Peyer's patch (tissue), 4 donors: ENCODE measurements around the gene AMZ2. TPM values are rescaled to one million over a fixed set of nuclear protein-coding genes. Genes with fewer than 3 reads are reported as not detected.
"Not testable (repeated sequence)": the region's sequence is repeated elsewhere in the genome, so short reads cannot be mapped to it uniquely, and the experiment has no call there.

ENCODE experiments used
- DNase-seq, 3 donors: peaks; one replicate each; pipeline ENCODE4 v3.0.0-alpha.2; 2017 to 2019
- H3K27ac ChIP-seq, 4 donors: fragments of 200-600 bp; sonication (generic); one replicate each; pipeline ENCODE4 v1.5.1; 2016 to 2019
- H3K27me3 ChIP-seq, 2 donors: fragments of 200-600 bp; sonication (generic); one replicate each; pipeline ENCODE4 v1.5.1; 2019
- H3K36me3 ChIP-seq, 3 donors: fragments of 200-600 bp; sonication (generic); one replicate each; pipeline ENCODE4 v1.5.1; 2016 to 2019
- H3K4me1 ChIP-seq, 4 donors: fragments of 200-600 bp; sonication (generic); one replicate each; pipeline ENCODE4 v1.5.1; 2016 to 2019
- H3K4me3 ChIP-seq, 4 donors: fragments of 200-600 bp; sonication (generic); 1 replicate in 3 of 4; 2 replicates in 1 of 4; pipeline ENCODE4 v1.5.1; 2016 to 2019; ENCODE audit warnings: mild to moderate bottlenecking in 1 of 4
- H3K9me3 ChIP-seq, 4 donors: fragments of 200-600 bp; sonication (generic); one replicate each; pipeline ENCODE4 v1.5.1; 2016 to 2019; ENCODE audit warnings: mild to moderate bottlenecking in 1 of 4
- POLR2A ChIP-seq, 2 donors: fragments of 450-650 bp; IDR thresholded peaks; one replicate each; pipeline ENCODE4 v1.5.1; 2017; ENCODE audit warnings: antibody characterized with exemption in 2 of 2, mild to moderate bottlenecking in 2 of 2, moderate library complexity in 2 of 2
- total RNA-seq, 4 donors: library from RNA; depleted of rRNA; stranded (reverse); fragments of >200 nt; gene quantifications; one replicate each; pipeline ENCODE4 v1.1.0, GENCODE V29; 2016
- TF ChIP-seq, protein P1 (sequence below), 6 experiments: fragments of 450-650 bp in 4 of 6; fragments of 200-600 bp in 2 of 6; sonication (generic) in 1 of 6; IDR thresholded peaks; one replicate each; pipeline ENCODE4 v1.5.1; 2017 to 2019; ENCODE audit warnings: antibody characterized with exemption in 6 of 6, mild to moderate bottlenecking in 3 of 6, moderate library complexity in 1 of 6

AMZ2 gene
- total RNA-seq, 4 donors from 2014 or later = 18.0 to 38.8 (median 31.2) TPM

DNA sequence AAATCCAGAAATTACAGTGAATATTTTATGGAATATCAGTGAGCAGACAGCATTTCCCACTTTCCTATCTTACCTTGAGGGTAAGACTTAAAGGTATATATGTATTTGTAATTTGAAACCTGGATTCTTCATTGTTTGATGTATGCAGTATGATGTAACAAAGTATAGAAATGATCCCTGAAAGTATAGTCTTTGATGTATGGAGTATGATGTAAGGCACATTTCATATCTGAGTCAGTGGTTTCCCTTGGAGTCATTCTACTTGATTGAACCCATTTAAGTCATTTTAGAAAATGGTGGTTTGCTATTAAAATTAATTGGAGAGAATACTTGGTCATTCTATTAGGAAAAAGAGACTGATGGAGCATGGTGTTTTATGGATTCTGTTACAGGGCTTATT, 10.1 kb downstream of the AMZ2 start:
- no peaks in the 10 kb centered on the region for H3K9me3 ChIP-seq
- H3K36me3 ChIP-seq = peaks cover 0 to 11% (median 0%) of the 10 kb centered on the region in 3 donors
- H3K27me3 ChIP-seq = no peaks in the 10 kb centered on the region
- TF ChIP-seq, protein P1, sequence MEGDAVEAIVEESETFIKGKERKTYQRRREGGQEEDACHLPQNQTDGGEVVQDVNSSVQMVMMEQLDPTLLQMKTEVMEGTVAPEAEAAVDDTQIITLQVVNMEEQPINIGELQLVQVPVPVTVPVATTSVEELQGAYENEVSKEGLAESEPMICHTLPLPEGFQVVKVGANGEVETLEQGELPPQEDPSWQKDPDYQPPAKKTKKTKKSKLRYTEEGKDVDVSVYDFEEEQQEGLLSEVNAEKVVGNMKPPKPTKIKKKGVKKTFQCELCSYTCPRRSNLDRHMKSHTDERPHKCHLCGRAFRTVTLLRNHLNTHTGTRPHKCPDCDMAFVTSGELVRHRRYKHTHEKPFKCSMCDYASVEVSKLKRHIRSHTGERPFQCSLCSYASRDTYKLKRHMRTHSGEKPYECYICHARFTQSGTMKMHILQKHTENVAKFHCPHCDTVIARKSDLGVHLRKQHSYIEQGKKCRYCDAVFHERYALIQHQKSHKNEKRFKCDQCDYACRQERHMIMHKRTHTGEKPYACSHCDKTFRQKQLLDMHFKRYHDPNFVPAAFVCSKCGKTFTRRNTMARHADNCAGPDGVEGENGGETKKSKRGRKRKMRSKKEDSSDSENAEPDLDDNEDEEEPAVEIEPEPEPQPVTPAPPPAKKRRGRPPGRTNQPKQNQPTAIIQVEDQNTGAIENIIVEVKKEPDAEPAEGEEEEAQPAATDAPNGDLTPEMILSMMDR (IDR thresholded peaks at IDR 0.05) = no peak
- TF ChIP-seq POLR2A (IDR thresholded peaks at IDR 0.05) = no peak
- DNase-seq = no peak
- H3K27ac ChIP-seq = peak overlapping the region in 2 of 4 donors; percentile 71 to 80
- H3K4me3 ChIP-seq = no peak overlapping the region
- H3K4me1 ChIP-seq = peaks cover 0 to 10% (median 3%) of the 10 kb centered on the region in 4 donors

DNA sequence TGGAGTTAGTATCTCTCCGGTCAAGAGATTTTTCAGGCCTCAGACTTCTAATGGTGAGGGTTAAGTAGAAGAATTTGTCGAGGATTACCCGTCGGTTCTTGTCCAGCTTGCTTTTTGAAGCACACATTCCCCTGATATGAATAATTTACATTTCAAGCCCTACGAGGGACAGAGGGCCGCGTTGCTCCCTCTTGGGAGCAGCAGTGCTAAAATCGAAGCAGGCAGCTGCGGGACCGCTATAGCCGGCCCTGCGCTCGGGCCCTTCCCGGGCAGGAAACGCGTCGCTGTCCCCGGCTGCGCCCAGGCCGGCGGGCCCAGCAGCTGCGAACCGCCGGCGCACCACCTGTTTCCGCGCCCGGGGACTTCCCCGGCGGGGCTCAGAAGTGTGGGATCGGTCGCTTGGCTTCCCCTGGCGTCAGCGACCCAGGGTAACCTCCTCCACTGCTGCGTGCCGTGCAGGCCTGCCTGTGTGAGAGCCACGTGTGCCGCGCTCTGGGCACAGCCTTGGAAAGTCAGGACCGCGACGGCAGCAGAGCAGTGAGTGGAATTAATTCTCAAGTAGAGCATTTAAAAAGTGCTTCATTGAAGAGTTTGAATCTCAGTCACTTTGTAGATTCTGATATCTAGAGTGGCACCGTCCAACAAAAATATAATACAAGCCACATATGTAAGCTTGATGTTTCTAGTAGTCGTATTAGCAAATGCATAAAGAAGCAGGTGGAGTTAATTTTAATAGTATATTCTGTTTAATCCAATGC, 11.2 kb downstream of the AMZ2 start:
- DNase-seq = peak; percentile 73 to 83 (median 80)
- not testable (repeated sequence) for H3K27me3 ChIP-seq, H3K9me3 ChIP-seq
- H3K4me1 ChIP-seq = peaks cover 0 to 10% (median 3%) of the 10 kb centered on the region in 4 donors
- H3K27ac ChIP-seq = peak overlapping the region; percentile 44 to 80 (median 69)
- H3K4me3 ChIP-seq = peak overlapping the region in 1 of 4 donors; percentile 16
- H3K36me3 ChIP-seq = peaks cover 0 to 11% (median 0%) of the 10 kb centered on the region in 3 donors

DNA sequence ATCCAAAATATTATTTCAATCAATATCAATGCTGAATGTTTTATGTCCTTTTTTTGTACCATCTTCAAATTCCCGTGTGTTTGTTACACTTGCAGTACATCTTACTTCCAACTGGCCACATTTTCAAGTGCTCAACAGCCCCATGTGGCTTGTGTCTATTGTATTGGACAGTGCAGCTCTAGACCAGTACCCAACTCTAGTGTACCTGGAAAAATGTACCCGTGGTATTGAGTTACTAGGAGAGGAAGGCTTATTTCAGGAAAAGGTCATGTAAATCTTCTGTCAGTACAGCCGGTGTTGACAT, 11.8 kb downstream of the AMZ2 start:
- H3K27me3 ChIP-seq, DNase-seq, H3K9me3 ChIP-seq, H3K4me3 ChIP-seq: not testable (repeated sequence)
- Histone ChIP-seq H3K4me1 (peaks cover 0 to 10% (median 3%) of the 10 kb centered on the region in 4 donors), H3K36me3 (peaks cover 0 to 11% (median 0%) of the 10 kb centered on the region in 3 donors), H3K27ac (peak overlapping the region in 3 of 4 donors; percentile 44 to 80 (median 67))

DNA sequence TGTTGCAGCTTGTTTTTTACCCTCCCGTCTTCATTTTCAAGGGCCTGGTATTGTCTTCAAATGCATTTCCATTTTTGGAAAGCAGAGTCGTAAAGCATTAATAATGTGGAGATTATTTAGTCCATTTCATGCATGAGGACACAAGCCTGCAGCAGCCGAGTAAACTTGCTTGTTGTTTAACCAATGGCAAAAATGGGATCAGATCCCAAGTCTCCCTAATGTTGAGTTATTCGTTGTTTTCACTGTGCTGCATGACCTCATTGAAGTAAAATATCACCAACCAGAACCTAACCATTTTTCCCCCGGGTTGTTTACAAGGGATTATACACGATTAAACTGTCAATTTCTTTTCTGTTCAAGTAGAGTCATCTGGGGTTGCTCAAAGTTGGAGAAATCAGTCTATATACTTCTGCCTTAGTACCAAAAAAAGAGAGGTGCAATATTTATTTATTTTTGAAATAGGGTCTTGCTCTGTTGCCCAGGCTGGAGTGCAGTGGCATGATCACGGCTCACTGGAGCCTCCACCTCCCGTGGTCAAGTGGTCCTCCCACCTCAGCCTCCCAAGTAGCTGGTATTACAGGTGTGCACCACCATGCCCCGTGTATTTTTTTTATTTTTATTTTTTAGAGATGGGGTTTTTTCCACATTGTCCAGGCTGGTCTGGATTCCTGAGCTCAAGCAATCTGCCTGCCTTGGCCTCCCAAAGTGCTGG, 12.4 kb downstream of the AMZ2 start:
- Histone ChIP-seq H3K4me3 (no peak overlapping the region), H3K27ac (peak overlapping the region in 2 of 4 donors; percentile 44 to 80), H3K9me3 (no peaks in the 10 kb centered on the region), H3K4me1 (peaks cover 0 to 10% (median 3%) of the 10 kb centered on the region in 4 donors), H3K36me3 (peaks cover 0 to 11% (median 0%) of the 10 kb centered on the region in 3 donors), H3K27me3 (no peaks in the 10 kb centered on the region)
- TF ChIP-seq POLR2A (IDR thresholded peaks at IDR 0.05) = no peak
- TF ChIP-seq, protein P1 (IDR thresholded peaks at IDR 0.05) = no peak
- no peak for DNase-seq

DNA sequence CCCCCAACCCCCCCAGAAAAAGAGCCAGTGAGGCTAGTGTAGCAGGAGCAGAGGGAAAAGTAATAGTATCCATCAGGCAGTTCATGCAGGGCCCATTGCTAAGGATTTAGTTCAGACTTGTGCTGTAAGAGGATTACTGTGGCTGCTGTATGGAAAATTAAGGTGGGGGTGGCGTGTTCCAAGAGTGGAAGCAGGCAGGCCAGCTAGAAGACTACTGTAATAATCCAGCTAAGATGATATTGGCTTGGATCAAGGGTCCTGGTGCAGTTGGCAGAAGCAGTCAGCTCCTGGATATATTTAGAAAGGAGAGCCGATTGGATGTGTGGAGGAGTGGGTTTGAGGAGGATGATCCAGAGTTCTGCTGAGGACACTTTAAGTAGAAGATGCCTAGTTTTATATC, 14.6 kb downstream of the AMZ2 start:
- H3K4me1 ChIP-seq = not testable (repeated sequence)

DNA sequence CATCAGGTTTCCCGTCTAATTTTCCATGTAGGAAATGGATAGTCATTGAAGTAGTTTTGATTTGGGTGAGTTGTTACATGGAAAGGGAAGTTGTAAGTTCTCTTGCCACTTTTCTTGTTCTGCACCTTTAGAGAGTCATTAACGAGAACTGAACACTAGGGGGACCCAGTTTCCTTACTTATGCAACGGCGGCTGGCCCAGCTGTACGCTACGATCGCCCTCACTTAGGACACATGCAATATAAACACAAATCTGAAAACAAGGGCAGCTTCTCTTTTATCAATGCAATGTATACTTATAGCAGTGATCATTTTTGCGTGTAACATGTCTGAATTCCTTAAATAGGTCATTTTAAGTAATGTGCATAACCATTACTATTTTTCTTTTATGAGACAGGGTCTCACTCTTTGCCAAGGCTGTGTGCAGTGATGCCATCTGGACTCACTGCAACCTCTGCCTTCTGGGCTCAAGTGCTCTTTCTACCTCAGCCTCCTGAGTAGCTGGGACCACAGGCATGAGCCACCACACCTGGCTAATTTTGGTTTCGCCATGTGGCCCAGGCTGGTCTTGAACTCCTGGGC, 15.3 kb downstream of the AMZ2 start:
- DNase-seq, H3K27ac ChIP-seq, H3K36me3 ChIP-seq, H3K4me3 ChIP-seq, H3K9me3 ChIP-seq, H3K4me1 ChIP-seq, H3K27me3 ChIP-seq: not testable (repeated sequence)
- TF ChIP-seq, protein P1 (IDR thresholded peaks at IDR 0.05) = peak; percentile 25 to 66 (median 44)

More for the DNA sequence above, 14.6 kb downstream of the AMZ2 start:
- not testable (repeated sequence) for DNase-seq, H3K4me3 ChIP-seq, H3K36me3 ChIP-seq, H3K9me3 ChIP-seq, H3K27ac ChIP-seq, H3K27me3 ChIP-seq

DNA sequence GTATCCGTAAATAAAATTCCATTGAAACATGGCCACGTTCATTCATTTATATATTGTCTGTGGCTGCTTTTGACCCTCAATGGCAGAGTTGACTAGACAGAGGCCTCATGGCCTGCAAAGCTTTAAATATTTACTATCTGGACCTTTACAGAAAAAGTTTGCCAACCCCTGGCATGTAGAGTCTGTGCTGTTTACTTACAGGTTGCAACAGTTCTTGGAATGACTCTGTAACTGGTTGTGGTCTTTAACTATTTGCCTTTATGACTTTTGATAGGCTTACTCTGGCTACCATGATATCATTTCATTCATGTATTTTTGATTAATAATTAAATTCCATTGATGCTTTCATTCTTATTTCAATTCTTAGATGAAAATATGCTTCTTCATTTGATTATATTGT, 18.0 kb downstream of the AMZ2 start:
- not testable (repeated sequence) for H3K27ac ChIP-seq, H3K4me3 ChIP-seq, H3K4me1 ChIP-seq, H3K27me3 ChIP-seq, H3K36me3 ChIP-seq, H3K9me3 ChIP-seq, DNase-seq
